Parathyroid adenoma (tissue), 2 donors: Measurements from ENCODE around the gene JDP2.
A peak's percentile ranks its signal among the peaks of the same experiment; 100 is the strongest.

Experiments used
- H2AFZ ChIP-seq: fragments of 300-600 bp; sonication (generic); one replicate; pipeline ENCODE4 v1.7.0; 2017; ENCODE audit warnings: antibody characterized with exemption, mild to moderate bottlenecking
- H3K27ac ChIP-seq: fragments of 300-600 bp; sonication (generic); one replicate; pipeline ENCODE4 v1.7.0; 2017
- H3K27me3 ChIP-seq: fragments of 300-600 bp; sonication (generic); one replicate; pipeline ENCODE4 v1.7.0; 2017; ENCODE audit warnings: low read length; ENCODE audit not compliant: control insufficient read depth, insufficient read depth
- H3K36me3 ChIP-seq: fragments of 300-600 bp; sonication (generic); one replicate; pipeline ENCODE4 v1.7.0; 2017; ENCODE audit warnings: low read length; ENCODE audit not compliant: control insufficient read depth, insufficient read depth
- H3K4me1 ChIP-seq: fragments of 300-600 bp; sonication (generic); one replicate; pipeline ENCODE4 v1.7.0; 2017; ENCODE audit warnings: control low read depth
- H3K4me2 ChIP-seq: fragments of 300-600 bp; sonication (generic); one replicate; pipeline ENCODE4 v1.7.0; 2017; ENCODE audit warnings: low read length
- H3K4me3 ChIP-seq: fragments of 300-600 bp; sonication (generic); one replicate; pipeline ENCODE4 v1.7.0; 2017; ENCODE audit warnings: low read depth, low read length
- H3K79me2 ChIP-seq: fragments of 300-600 bp; sonication (generic); one replicate; pipeline ENCODE4 v1.7.0; 2017; ENCODE audit warnings: control low read depth
- H3K9ac ChIP-seq: fragments of 300-600 bp; sonication (generic); one replicate; pipeline ENCODE4 v1.7.0; 2017; ENCODE audit warnings: mild to moderate bottlenecking
- H3K9me3 ChIP-seq: fragments of 300-600 bp; sonication (generic); one replicate; pipeline ENCODE4 v1.7.0; 2017; ENCODE audit warnings: low read length; ENCODE audit not compliant: control insufficient read depth
- TF ChIP-seq, protein P1 (sequence below): fragments of 300-600 bp; sonication (generic); IDR thresholded peaks from one replicate; pipeline ENCODE4 v1.7.0; 2017; ENCODE audit warnings: antibody characterized with exemption, mild to moderate bottlenecking
- donor health status: primary hyperparathyroidism.

Gene JDP2

GRCh38 chr14:75454963-75455546, 27.2 kb downstream of the JDP2 start:
- Histone ChIP-seq H3K36me3 (no peaks in the 10 kb centered on the region), H3K4me3 (no peak overlapping the region), H3K9ac (no peak overlapping the region), H3K4me1 (peaks cover 66% of the 10 kb centered on the region), H3K9me3 (no peaks in the 10 kb centered on the region), H3K27me3 (no peaks in the 10 kb centered on the region), H3K27ac (peak overlapping the region; percentile 73), H2AFZ (no peak overlapping the region), H3K79me2 (peaks cover 66% of the 10 kb centered on the region), H3K4me2 (no peak overlapping the region)
- TF ChIP-seq, protein P1, sequence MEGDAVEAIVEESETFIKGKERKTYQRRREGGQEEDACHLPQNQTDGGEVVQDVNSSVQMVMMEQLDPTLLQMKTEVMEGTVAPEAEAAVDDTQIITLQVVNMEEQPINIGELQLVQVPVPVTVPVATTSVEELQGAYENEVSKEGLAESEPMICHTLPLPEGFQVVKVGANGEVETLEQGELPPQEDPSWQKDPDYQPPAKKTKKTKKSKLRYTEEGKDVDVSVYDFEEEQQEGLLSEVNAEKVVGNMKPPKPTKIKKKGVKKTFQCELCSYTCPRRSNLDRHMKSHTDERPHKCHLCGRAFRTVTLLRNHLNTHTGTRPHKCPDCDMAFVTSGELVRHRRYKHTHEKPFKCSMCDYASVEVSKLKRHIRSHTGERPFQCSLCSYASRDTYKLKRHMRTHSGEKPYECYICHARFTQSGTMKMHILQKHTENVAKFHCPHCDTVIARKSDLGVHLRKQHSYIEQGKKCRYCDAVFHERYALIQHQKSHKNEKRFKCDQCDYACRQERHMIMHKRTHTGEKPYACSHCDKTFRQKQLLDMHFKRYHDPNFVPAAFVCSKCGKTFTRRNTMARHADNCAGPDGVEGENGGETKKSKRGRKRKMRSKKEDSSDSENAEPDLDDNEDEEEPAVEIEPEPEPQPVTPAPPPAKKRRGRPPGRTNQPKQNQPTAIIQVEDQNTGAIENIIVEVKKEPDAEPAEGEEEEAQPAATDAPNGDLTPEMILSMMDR, result no peak

DNA sequence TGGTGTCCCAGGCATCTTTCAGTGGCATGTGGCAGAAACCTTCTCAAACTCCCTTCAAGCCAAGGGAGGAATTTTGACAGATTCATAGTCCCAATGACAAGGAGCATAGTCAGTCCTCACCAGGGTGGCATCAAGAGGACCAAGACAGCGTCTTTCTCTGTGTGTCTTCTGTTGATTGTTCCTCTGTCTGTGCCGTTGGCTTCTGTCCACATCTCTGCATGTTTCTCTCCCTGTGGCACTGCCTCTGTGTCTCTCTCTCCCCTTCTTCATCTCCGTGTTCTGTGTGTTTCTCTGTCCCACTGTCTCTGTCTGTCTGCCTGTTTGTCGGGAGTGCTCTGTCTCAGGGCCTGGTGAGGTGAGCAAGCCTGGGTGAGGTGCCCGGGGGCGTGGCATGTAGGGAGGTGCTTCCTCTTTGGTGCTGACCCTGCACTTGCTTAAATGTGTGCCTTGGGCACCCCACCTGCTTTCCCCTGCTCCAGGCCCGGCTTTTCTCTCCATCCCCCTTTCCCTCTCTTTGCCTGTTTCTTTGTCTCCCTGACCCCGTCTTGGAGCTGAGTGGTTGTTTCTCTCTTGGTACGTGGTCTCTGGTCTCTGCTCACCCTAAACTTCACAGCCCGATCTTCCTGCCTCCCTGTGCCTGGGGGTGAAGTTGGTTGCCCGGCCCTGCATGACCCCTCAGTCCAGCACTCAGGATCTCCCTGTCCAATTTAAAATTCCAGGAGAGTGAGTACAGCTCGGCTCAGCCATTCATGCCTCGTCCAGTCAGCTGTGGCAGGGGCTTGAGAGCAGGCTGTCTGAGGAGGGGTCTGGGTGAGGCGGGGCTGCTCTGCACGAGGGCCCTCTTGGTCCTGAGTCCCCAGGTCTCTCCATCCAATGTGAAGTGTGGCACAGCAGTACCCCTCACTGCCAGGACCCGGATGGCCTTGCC, 28.5 kb downstream of the JDP2 start:
- H3K4me2 ChIP-seq, result no peak overlapping the region
- TF ChIP-seq, protein P1, result no peak
- H3K9ac ChIP-seq, result no peak overlapping the region
- no peak overlapping the region for H3K4me3 ChIP-seq
- H3K27me3 ChIP-seq, result no peaks in the 10 kb centered on the region
- H2AFZ ChIP-seq, result peak overlapping the region; percentile 30
- peaks cover 68% of the 10 kb centered on the region for H3K79me2 ChIP-seq
- no peaks in the 10 kb centered on the region for H3K36me3 ChIP-seq
- H3K9me3 ChIP-seq, result no peaks in the 10 kb centered on the region
- H3K4me1 ChIP-seq, result peaks cover 54% of the 10 kb centered on the region
- H3K27ac ChIP-seq, result peak overlapping the region; percentile 73

- Histone ChIP-seq H3K27ac (peak overlapping the region; percentile 73), H3K4me1 (peaks cover 51% of the 10 kb centered on the region), H3K27me3 (no peaks in the 10 kb centered on the region), H3K4me3 (no peak overlapping the region), H3K79me2 (peaks cover 62% of the 10 kb centered on the region), H3K4me2 (no peak overlapping the region), H2AFZ (no peak overlapping the region), H3K9ac (no peak overlapping the region), H3K36me3 (no peaks in the 10 kb centered on the region), H3K9me3 (no peaks in the 10 kb centered on the region)
- TF ChIP-seq, protein P1, result no peak
These were observed 29.1 kb downstream of the JDP2 start for GRCh38 chr14:75456997-75457335.

GRCh38 chr14:75457648-75458165, 29.9 kb downstream of the JDP2 start:
- H2AFZ ChIP-seq, result no peak overlapping the region
- no peaks in the 10 kb centered on the region for H3K27me3 ChIP-seq
- no peak overlapping the region for H3K4me3 ChIP-seq
- TF ChIP-seq, protein P1, result no peak
- peaks cover 54% of the 10 kb centered on the region for H3K79me2 ChIP-seq
- peaks cover 51% of the 10 kb centered on the region for H3K4me1 ChIP-seq
- no peaks in the 10 kb centered on the region for H3K9me3 ChIP-seq
- no peaks in the 10 kb centered on the region for H3K36me3 ChIP-seq
- H3K9ac ChIP-seq, result no peak overlapping the region
- no peak overlapping the region for H3K4me2 ChIP-seq
- H3K27ac ChIP-seq, result peak overlapping the region; percentile 73
